Spleen (tissue), 11 donors: Measurements from ENCODE around the gene RASAL3. TPM values are rescaled to one million over a fixed set of nuclear protein-coding genes. Genes with fewer than 3 reads are reported as not detected.
"Not testable (repeated sequence)": the region's sequence is repeated elsewhere in the genome, so short reads cannot be mapped to it uniquely, and the experiment has no call there.

Experiments used
- DNase-seq: peaks from one replicate; pipeline ENCODE4 v3.0.0-alpha.2; 2020
- H3K27ac ChIP-seq, 8 donors: fragments of 200-600 bp; sonication (generic) in 7 of 8; 1 replicate in 4 of 8; 2 replicates in 4 of 8; pipeline versions ENCODE4 v1.5.0 to v1.8.0; 2016 to 2021; ENCODE audit warnings: inconsistent platforms in 4 of 8, mild to moderate bottlenecking in 4 of 8, moderate library complexity in 1 of 8
- H3K27me3 ChIP-seq, 7 donors: fragments of 200-600 bp; sonication (generic) in 6 of 7; replicated peaks in 1 of 7; 1 replicate in 4 of 7; 2 replicates in 3 of 7; pipeline versions ENCODE4 v1.5.0 to v1.8.0; 2016 to 2021; ENCODE audit warnings: inconsistent platforms in 3 of 7, mild to moderate bottlenecking in 1 of 7
- H3K36me3 ChIP-seq, 6 donors: fragments of 200-600 bp; sonication (generic) in 5 of 6; 1 replicate in 4 of 6; 2 replicates in 2 of 6; pipeline versions ENCODE4 v1.5.0 to v1.8.0; 2016 to 2021; ENCODE audit warnings: inconsistent platforms in 2 of 6
- H3K4me1 ChIP-seq, 6 donors: fragments of 200-600 bp; sonication (generic) in 5 of 6; 1 replicate in 3 of 6; 2 replicates in 3 of 6; pipeline versions ENCODE4 v1.5.0 to v1.8.0; 2016 to 2021; ENCODE audit warnings: inconsistent platforms in 3 of 6
- H3K4me3 ChIP-seq, 8 donors: fragments of 200-600 bp; sonication (generic) in 7 of 8; 1 replicate in 4 of 8; 2 replicates in 4 of 8; pipeline versions ENCODE4 v1.5.0 to v1.8.0; 2016 to 2021; ENCODE audit warnings: inconsistent platforms in 4 of 8, mild to moderate bottlenecking in 4 of 8, moderate library complexity in 2 of 8
- H3K9me3 ChIP-seq, 8 donors: fragments of 200-600 bp; sonication (generic) in 7 of 8; 1 replicate in 4 of 8; 2 replicates in 4 of 8; pipeline versions ENCODE4 v1.5.0 to v1.8.0; 2016 to 2021; ENCODE audit warnings: inconsistent platforms in 4 of 8
- POLR2A ChIP-seq, 3 donors: fragments of 450-650 bp; IDR thresholded peaks; one replicate each; pipeline ENCODE4 v1.5.1; 2017; ENCODE audit warnings: antibody characterized with exemption in 3 of 3, mild to moderate bottlenecking in 1 of 3
- POLR2AphosphoS5 ChIP-seq, 3 donors: sonication (generic); formaldehyde crosslinking; IDR thresholded peaks; one replicate each; pipeline ENCODE4 v1.5.1; 2017; ENCODE audit warnings: antibody characterized with exemption in 3 of 3
- whole genome bisulfite sequencing, 5 donors: extraction: QIAGEN DNeasy Blood & Tissue Kit in 3 of 5; methylation state at CpG; one replicate each; pipeline versions ENCODE4 v1.1.5 to v1.1.7; 2013 to 2018; 5-methylcytosine and 5-hydroxymethylcytosine counted together
- intact Hi-C: fragments of 100-400 bp; cut with DNase I; formaldehyde crosslinking; loops from one replicate; pipeline ENCODE4 v1.15.0; 2023; ENCODE audit warnings: low total_unique reads
- polyA plus RNA-seq, 3 donors: library from polyadenylated mRNA; stranded (reverse); fragments of 200-250 nt; gene quantifications; one replicate each; pipeline ENCODE4 v1.2.1, GENCODE V29; 2013
- total RNA-seq, 7 donors: library from RNA; depleted of rRNA in 3 of 7; stranded (reverse); fragments of >200 nt in 3 of 7; fragmentation: NEBNext Ultra II Directional in 4 of 7; extraction: Animal tissue kit (Norgen Biotek cat#: 25700) in 4 of 7; gene quantifications; one replicate each; pipeline versions ENCODE4 v1.1.0 to v1.2.1, GENCODE V29; 2016 to 2021
- TF ChIP-seq, protein P1 (sequence below), 11 experiments: fragments of 200-600 bp in 7 of 11; fragments of 450-650 bp in 4 of 11; sonication (generic) in 4 of 11; IDR thresholded peaks in 8 of 11; conservative IDR thresholded peaks in 3 of 11; 1 replicate in 7 of 11; 2 replicates in 4 of 11; pipeline versions ENCODE4 v1.4.0 to v1.8.0; 2016 to 2021; ENCODE audit warnings: antibody characterized with exemption in 11 of 11, inconsistent platforms in 4 of 11, mild to moderate bottlenecking in 1 of 11
- donor health status: healthy with polysubstance abuse.
- donor health status: DM: no; HTN: no; CAD: no; lungs with moderate emphysema.
- donor health status: DM: no; HTN: no; CAD: no.
- donor health status: Bipolar disorder and iron deficiency.
- donor health status: healthy.
- donor health status: DM: no; HTN: no; CAD: no.
- donor health status: DM: yes; HTN: yes; CAD: no.

Gene RASAL3
- total and polyA plus RNA-seq, 10 donors: 31.7 to 79.1 (median 62.2) TPM

DNA sequence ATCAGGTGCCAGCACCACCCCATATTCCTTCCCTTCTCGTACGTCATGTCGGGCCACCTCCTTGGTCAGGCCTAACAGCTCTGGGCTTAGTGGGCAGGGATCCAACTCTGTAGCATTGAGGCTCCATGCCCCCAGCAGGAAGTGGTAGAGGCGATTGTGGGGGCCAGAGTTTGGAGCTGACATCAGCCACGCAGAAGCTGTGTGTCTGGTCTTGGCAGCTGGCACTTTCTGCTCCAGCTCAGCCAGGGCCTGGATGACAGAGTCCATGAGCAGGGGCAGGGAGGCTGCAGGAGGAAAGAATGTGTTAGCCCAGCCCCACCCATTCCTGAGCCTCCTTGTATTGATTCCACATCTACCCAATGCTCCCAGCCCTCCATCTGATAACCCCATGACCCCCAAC, 12.0 kb upstream of the RASAL3 start:
- peaks cover 0 to 9% (median 0%) of the 10 kb centered on the region in 8 donors for H3K9me3 ChIP-seq
- no peak for DNase-seq
- no peak overlapping the region for H3K4me3 ChIP-seq
- H3K36me3 ChIP-seq: no peaks in the 10 kb centered on the region
- 35 to 70% (median 44%) methylated on average over 5 of the region's 5 CpGs for WGBS, 5 donors
- no peak for TF ChIP-seq POLR2A (IDR thresholded peaks at IDR 0.05)
- TF ChIP-seq, protein P1, sequence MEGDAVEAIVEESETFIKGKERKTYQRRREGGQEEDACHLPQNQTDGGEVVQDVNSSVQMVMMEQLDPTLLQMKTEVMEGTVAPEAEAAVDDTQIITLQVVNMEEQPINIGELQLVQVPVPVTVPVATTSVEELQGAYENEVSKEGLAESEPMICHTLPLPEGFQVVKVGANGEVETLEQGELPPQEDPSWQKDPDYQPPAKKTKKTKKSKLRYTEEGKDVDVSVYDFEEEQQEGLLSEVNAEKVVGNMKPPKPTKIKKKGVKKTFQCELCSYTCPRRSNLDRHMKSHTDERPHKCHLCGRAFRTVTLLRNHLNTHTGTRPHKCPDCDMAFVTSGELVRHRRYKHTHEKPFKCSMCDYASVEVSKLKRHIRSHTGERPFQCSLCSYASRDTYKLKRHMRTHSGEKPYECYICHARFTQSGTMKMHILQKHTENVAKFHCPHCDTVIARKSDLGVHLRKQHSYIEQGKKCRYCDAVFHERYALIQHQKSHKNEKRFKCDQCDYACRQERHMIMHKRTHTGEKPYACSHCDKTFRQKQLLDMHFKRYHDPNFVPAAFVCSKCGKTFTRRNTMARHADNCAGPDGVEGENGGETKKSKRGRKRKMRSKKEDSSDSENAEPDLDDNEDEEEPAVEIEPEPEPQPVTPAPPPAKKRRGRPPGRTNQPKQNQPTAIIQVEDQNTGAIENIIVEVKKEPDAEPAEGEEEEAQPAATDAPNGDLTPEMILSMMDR (IDR thresholded peaks at IDR 0.05 in 8 of 11, conservative IDR thresholded peaks at IDR 0.05 in 3 of 11): no peak
- TF ChIP-seq POLR2AphosphoS5 (IDR thresholded peaks at IDR 0.05): no peak
- peaks cover 0 to 4% (median 0%) of the 10 kb centered on the region in 6 donors for H3K4me1 ChIP-seq
- intact Hi-C loops: no loop called here
- no peak overlapping the region for H3K27ac ChIP-seq
- peaks cover 0 to 11% (median 0%) of the 10 kb centered on the region in 7 donors for H3K27me3 ChIP-seq

DNA sequence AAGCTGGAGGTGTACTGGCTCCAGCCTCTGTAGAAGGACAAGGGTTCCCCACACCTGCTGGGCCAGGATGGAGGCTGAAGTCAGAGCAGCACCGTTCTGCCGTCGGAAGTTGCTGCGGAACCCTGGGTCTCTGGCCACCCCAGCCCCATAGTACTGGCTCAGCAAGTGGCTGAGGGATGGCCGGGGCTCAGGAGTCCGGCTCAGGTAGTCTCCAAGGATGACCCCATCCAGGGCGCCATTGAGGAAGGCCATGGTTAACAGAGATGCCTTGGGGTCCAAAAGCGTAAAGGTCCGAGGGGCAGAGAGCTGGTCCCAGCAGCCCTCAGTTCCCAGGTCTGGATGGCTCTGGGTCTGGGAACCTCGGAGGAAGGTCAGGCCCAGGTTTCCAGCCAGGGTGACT, 11.3 kb upstream of the RASAL3 start:
- no peak overlapping the region for H3K27ac ChIP-seq
- TF ChIP-seq POLR2A (IDR thresholded peaks at IDR 0.05): no peak
- TF ChIP-seq, protein P1 (IDR thresholded peaks at IDR 0.05 in 8 of 11, conservative IDR thresholded peaks at IDR 0.05 in 3 of 11): no peak
- TF ChIP-seq POLR2AphosphoS5 (IDR thresholded peaks at IDR 0.05): no peak
- H3K27me3 ChIP-seq: peaks cover 0 to 18% (median 0%) of the 10 kb centered on the region in 7 donors
- H3K4me3 ChIP-seq: no peak overlapping the region
- DNase-seq: no peak
- no peaks in the 10 kb centered on the region for H3K36me3 ChIP-seq
- peaks cover 0 to 4% (median 0%) of the 10 kb centered on the region in 6 donors for H3K4me1 ChIP-seq
- intact Hi-C loops: no loop called here
- peaks cover 0 to 9% (median 0%) of the 10 kb centered on the region in 8 donors for H3K9me3 ChIP-seq
- 85 to 97% (median 96%) methylated on average over 4 to 10 of the region's 10 CpGs for WGBS, 5 donors

DNA sequence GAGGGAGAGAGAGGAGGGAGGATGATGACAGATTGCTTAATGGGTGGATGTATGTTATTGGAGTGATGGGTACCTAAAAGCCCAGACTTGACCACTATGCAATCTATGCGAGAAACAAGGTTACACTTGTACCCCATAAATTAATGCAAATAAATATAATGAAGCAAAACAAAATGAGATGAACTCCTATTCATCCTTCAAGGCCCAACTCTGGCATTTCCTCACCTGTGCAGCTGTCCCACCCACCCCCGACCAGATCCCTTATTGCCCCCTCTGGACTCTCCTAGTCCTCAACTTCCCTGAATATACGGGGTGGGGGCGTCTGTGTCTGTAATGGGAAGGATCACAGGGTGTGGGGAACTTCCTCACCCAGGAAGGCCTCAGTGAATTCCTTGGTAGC, 10.8 kb upstream of the RASAL3 start:
- Histone ChIP-seq H3K36me3 (no peaks in the 10 kb centered on the region), H3K4me1 (peaks cover 0 to 6% (median 0%) of the 10 kb centered on the region in 6 donors), H3K27ac (no peak overlapping the region), H3K4me3 (no peak overlapping the region), H3K9me3 (peaks cover 0 to 9% (median 0%) of the 10 kb centered on the region in 8 donors), H3K27me3 (peaks cover 0 to 22% (median 0%) of the 10 kb centered on the region in 7 donors)
- TF ChIP-seq, protein P1 (IDR thresholded peaks at IDR 0.05 in 8 of 11, conservative IDR thresholded peaks at IDR 0.05 in 3 of 11): no peak
- no peak for TF ChIP-seq POLR2A (IDR thresholded peaks at IDR 0.05)
- TF ChIP-seq POLR2AphosphoS5 (IDR thresholded peaks at IDR 0.05): no peak
- intact Hi-C loops: no loop called here
- 74 to 92% (median 83%) methylated on average over 4 of the region's 4 CpGs for WGBS, 5 donors
- DNase-seq: no peak

DNA sequence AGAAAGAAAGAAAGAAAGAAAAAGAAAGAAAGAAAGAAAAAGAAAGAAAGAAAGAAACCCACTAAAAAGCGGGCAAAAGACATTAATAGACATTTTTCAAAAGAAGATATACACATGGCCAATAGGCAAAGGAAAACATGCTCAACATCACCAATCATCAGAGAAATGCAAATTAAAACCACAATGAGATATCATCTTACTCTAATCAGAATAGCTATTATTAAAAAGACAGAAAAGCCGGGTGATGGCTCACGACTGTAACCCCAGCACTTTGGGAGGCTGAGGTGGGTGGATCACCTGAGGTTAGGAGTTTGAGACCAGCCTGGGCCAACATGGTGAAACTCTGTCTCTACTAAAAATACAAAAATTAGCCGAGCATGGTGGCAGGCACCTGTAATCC, 9.5 kb upstream of the RASAL3 start:
- WGBS, 5 donors: 62 to 74% (median 65%) methylated on average over 4 of the region's 4 CpGs
- peaks cover 0 to 35% (median 13%) of the 10 kb centered on the region in 7 donors for H3K27me3 ChIP-seq
- H3K27ac ChIP-seq, DNase-seq, H3K36me3 ChIP-seq, H3K9me3 ChIP-seq, intact Hi-C loops, H3K4me3 ChIP-seq: not testable (repeated sequence)
- H3K4me1 ChIP-seq: peaks cover 3 to 20% (median 13%) of the 10 kb centered on the region in 6 donors
